ENCODE measurements around the gene TMEM123.

DNA sequence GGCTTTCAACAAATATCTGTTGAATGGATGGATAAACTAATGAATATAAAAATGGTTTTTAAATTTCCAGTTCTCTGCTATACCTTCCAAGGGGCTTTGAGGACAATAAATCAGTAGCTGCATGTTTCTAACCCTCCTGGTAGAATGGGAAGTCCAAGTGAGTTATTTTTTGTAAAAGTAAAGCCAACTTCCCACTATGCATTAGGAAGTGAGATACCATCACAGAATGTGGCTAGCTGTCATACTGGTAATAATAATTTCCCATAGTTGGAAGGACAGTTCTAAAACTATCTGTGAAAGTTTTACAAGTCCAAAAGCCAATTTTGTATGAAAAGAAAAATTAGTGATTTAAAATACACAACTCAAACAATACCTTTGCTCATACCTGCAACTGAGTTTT lies 50.0 kb downstream of the TMEM123 start:
- TF ChIP-seq, protein P1, sequence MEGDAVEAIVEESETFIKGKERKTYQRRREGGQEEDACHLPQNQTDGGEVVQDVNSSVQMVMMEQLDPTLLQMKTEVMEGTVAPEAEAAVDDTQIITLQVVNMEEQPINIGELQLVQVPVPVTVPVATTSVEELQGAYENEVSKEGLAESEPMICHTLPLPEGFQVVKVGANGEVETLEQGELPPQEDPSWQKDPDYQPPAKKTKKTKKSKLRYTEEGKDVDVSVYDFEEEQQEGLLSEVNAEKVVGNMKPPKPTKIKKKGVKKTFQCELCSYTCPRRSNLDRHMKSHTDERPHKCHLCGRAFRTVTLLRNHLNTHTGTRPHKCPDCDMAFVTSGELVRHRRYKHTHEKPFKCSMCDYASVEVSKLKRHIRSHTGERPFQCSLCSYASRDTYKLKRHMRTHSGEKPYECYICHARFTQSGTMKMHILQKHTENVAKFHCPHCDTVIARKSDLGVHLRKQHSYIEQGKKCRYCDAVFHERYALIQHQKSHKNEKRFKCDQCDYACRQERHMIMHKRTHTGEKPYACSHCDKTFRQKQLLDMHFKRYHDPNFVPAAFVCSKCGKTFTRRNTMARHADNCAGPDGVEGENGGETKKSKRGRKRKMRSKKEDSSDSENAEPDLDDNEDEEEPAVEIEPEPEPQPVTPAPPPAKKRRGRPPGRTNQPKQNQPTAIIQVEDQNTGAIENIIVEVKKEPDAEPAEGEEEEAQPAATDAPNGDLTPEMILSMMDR (IDR thresholded peaks at IDR 0.05; ENCODE audit: borderline replicate concordance, extremely low read depth, low read length, poor library complexity, severe bottlenecking), result no peak
- no peak for TF ChIP-seq EZH2 (IDR thresholded peaks at IDR 0.05; ENCODE audit: borderline replicate concordance, low read depth, low read length, severe bottlenecking)

Data from DND-41 (cell line).